HCT116 (cell line): ENCODE data around the gene CENPX. TPM values are rescaled to one million over a fixed set of nuclear protein-coding genes. Genes with fewer than 3 reads are reported as not detected.
A peak's percentile ranks its signal among the peaks of the same experiment; 100 is the strongest.

Experiments
- ATAC-seq: fragments of 200-7000 bp; cut with Tn5 transposase; 2 replicates; pipeline ENCODE4 v1.9.1; 2020; ENCODE audit warnings: mild to moderate bottlenecking, moderate library complexity
- BruUV-seq: library from RNA; stranded (reverse); fragments of 400-500 nt; replicated peaks from 2 replicates; lab custom pipeline; 2021; lab: Mats Ljungman, UMichigan
- CTCF ChIA-PET: fragments of 300-600 bp; sonication (Branson Sonifier 250); formaldehyde crosslinking; loops from one replicate; lab custom pipeline; 2021; ENCODE audit warnings: antibody characterized with exemption; lab: Charles Lee
- POLR2A ChIA-PET: fragments of 300-600, 350-600 bp; sonication (Branson Sonifier 250); formaldehyde crosslinking; loops from one replicate; lab custom pipeline; 2021; ENCODE audit warnings: antibody characterized with exemption; lab: Charles Lee
- RAD21 ChIA-PET, 2 experiments: fragments of 300-600 bp; sonication (Branson Sonifier 250); formaldehyde crosslinking; loops; one replicate each; lab custom pipeline; 2023; ENCODE audit warnings: low total read pairs in 2 of 2; ENCODE audit not compliant: uncharacterized antibody in 2 of 2, unreplicated experiment in 2 of 2, low non-redundant PET in 1 of 2; lab: Charles Lee
- DNase-seq: peaks from one replicate; pipeline ENCODE4 v3.0.0-alpha.2; 2010; ENCODE audit warnings: low read depth, low spot score
- H2AFZ ChIP-seq: fragments of 200-600 bp; shearing (Covaris generic), sonication (generic); 2 replicates; pipeline ENCODE4 v1.6.1; 2017; ENCODE audit warnings: low read depth, mixed run types, mixed read lengths, antibody characterized with exemption, low read length; ENCODE audit not compliant: poor library complexity, severe bottlenecking
- H3K27ac ChIP-seq: 2 replicates; pipeline ENCODE4 v1.5.1; 2012; ENCODE audit warnings: low read depth, low read length
- H3K27me3 ChIP-seq: fragments of 200-600 bp; sonication (generic); 2 replicates; pipeline ENCODE4 v1.6.1; 2016; ENCODE audit warnings: mixed run types, low read length, mixed read lengths; ENCODE audit not compliant: insufficient read depth
- H3K36me3 ChIP-seq, 2 experiments: fragments of 200-500 bp in 1 of 2; fragments of 200-600 bp in 1 of 2; sonication (Bioruptor generic) in 1 of 2; sonication (generic) in 1 of 2; 2 replicates each; pipeline versions ENCODE4 v1.5.1 to v1.6.1; 2014 to 2016; ENCODE audit warnings: low read length in 2 of 2, inconsistent platforms in 1 of 2, mixed read lengths in 1 of 2, mixed run types in 1 of 2; ENCODE audit not compliant: insufficient read depth in 2 of 2, control insufficient read depth in 1 of 2
- H3K4me1 ChIP-seq, 2 experiments: fragments of 200-600 bp in 1 of 2; sonication (generic) in 1 of 2; 2 replicates each; pipeline versions ENCODE4 v1.5.1 to v1.6.1; 2012 to 2017; ENCODE audit warnings: low read length in 2 of 2, inconsistent platforms in 1 of 2, mild to moderate bottlenecking in 1 of 2, mixed read lengths in 1 of 2, mixed run types in 1 of 2, moderate library complexity in 1 of 2; ENCODE audit not compliant: insufficient read depth in 2 of 2, control insufficient read depth in 1 of 2
- H3K4me2 ChIP-seq: fragments of 200-600 bp; sonication (generic); 2 replicates; pipeline ENCODE4 v1.6.1; 2017; ENCODE audit warnings: mixed run types, low read length, mixed read lengths
- H3K4me3 ChIP-seq, 2 experiments: fragments of 200-600 bp in 1 of 2; sonication (generic) in 1 of 2; replicated peaks in 1 of 2; 2 replicates each; pipeline ENCODE4 v1.5.1; 2011 to 2016; ENCODE audit warnings: low read length in 2 of 2, control low read depth in 1 of 2, low read depth in 1 of 2, mild to moderate bottlenecking in 1 of 2, mixed read lengths in 1 of 2, mixed run types in 1 of 2
- H3K79me2 ChIP-seq: fragments of 200-600 bp; sonication (generic); 2 replicates; pipeline ENCODE4 v1.6.1; 2017; ENCODE audit warnings: mild to moderate bottlenecking, mixed run types, low read length, moderate library complexity, mixed read lengths; ENCODE audit not compliant: insufficient read depth
- H3K9ac ChIP-seq: fragments of 200-600 bp; sonication (generic); 2 replicates; pipeline ENCODE4 v1.6.1; 2016; ENCODE audit warnings: low read length, mixed read lengths
- H3K9me2 ChIP-seq: fragments of 200-600 bp; sonication (generic), shearing (Covaris generic); 2 replicates; pipeline ENCODE4 v1.6.1; 2017; ENCODE audit warnings: mixed run types, mild to moderate bottlenecking, moderate library complexity; ENCODE audit not compliant: insufficient read depth
- H3K9me3 ChIP-seq, 2 experiments: fragments of 200-500 bp in 1 of 2; fragments of 200-600 bp in 1 of 2; sonication (Bioruptor generic) in 1 of 2; sonication (generic) in 1 of 2; 2 replicates each; pipeline ENCODE4 v1.6.1; 2014 to 2017; ENCODE audit warnings: low read length in 2 of 2, mixed read lengths in 2 of 2, inconsistent platforms in 1 of 2, low read depth in 1 of 2, mild to moderate bottlenecking in 1 of 2, mixed run types in 1 of 2, moderate library complexity in 1 of 2; ENCODE audit not compliant: control insufficient read depth in 1 of 2, insufficient read depth in 1 of 2
- H4K20me1 ChIP-seq: fragments of 200-600 bp; sonication (generic), shearing (Covaris generic); 2 replicates; pipeline ENCODE4 v1.6.1; 2017; ENCODE audit warnings: mixed run types, mild to moderate bottlenecking, moderate library complexity; ENCODE audit not compliant: insufficient read depth
- CEBPB ChIP-seq: IDR thresholded peaks from 2 replicates; pipeline ENCODE4 v1.6.1; 2012; ENCODE audit warnings: low read depth
- EZH2 ChIP-seq: fragments of 200-600 bp; sonication (generic); IDR thresholded peaks from 2 replicates; pipeline ENCODE4 v1.6.1; 2017; ENCODE audit warnings: antibody characterized with exemption, mixed run types
- MAX ChIP-seq: IDR thresholded peaks from 2 replicates; pipeline ENCODE4 v1.6.1; 2012
- POLR2A ChIP-seq: IDR thresholded peaks from 2 replicates; pipeline ENCODE4 v1.7.0; 2011; ENCODE audit warnings: borderline replicate concordance; ENCODE audit not compliant: insufficient read depth, insufficient read length; ENCODE audit errors: extremely low read depth
- SP1 ChIP-seq: IDR thresholded peaks from 2 replicates; pipeline ENCODE4 v1.6.1; 2012; ENCODE audit warnings: low read depth
- ZBTB33 ChIP-seq: IDR thresholded peaks from 2 replicates; pipeline ENCODE4 v1.6.1; 2011; ENCODE audit warnings: mild to moderate bottlenecking, low read length, moderate library complexity; ENCODE audit not compliant: insufficient replicate concordance; ENCODE audit errors: extremely low read depth
- intact Hi-C: fragments of 100-400 bp; cut with micrococcal nuclease; formaldehyde crosslinking; loops from 2 replicates; pipeline ENCODE4 v1.10.0; 2022
- total RNA-seq: library from RNA; stranded (reverse); gene quantifications from one replicate; pipeline ENCODE4 v1.2.1, GENCODE V29; 2021; ENCODE audit not compliant: unreplicated experiment

Gene CENPX
- total RNA-seq, 1 experiment from 2014 or later: 184 TPM

GRCh38 chr17:82021900-82022309 lies 773 bp downstream of the CENPX start:
- peaks cover 0 to 10% of the 10 kb centered on the region in 2 experiments; a peak in 1 of 4 replicates for H3K36me3 ChIP-seq
- peaks cover 46% of the 10 kb centered on the region for H3K79me2 ChIP-seq
- H3K4me3 ChIP-seq: peak overlapping the region; percentile 84 to 100
- no peak overlapping the region for H2AFZ ChIP-seq
- BruUV-seq: no TSS peak
- H3K4me1 ChIP-seq: peaks cover 29 to 47% of the 10 kb centered on the region in 2 experiments
- H3K9me3 ChIP-seq: no peaks in the 10 kb centered on the region
- H3K4me2 ChIP-seq: peak overlapping the region; percentile 80
- no peaks in the 10 kb centered on the region for H3K27me3 ChIP-seq
- H3K9ac ChIP-seq: peak overlapping the region; percentile 98
- ChIA-PET CTCF (interaction anchor here (0.8 to 5.3 kb wide), 15 partner anchors 9 to 346 kb away, joined by 3 to 151 read pairs (median 8); partner anchors contain the start of genes ARHGDIA, DCXR, MAFG and NOTUM), POLR2A (interaction anchor here (1.0 to 1.9 kb wide), 3 partner anchors 49 to 91 kb away, joined by 3 to 6 read pairs (median 4); no protein-coding TSS in a partner anchor)
- no peak for DNase-seq
- peak overlapping the region; percentile 96 for H3K27ac ChIP-seq
- intact Hi-C loops: loop anchor here (1.0 to 5.0 kb wide), 5 partner anchors 19 to 730 kb away; partner anchors contain the start of genes PCYT2 and TBCD
- TF ChIP-seq ZBTB33 (no peak), POLR2A (no peak), EZH2 (no peak), CEBPB (no peak), MAX (no peak; the same call in 1 of the 2 replicates), SP1 (no peak)
- TF ChIP-seq, all 23 proteins: peak for 0
- no peak for ATAC-seq
- no peaks in the 10 kb centered on the region for H3K9me2 ChIP-seq
- RAD21 ChIA-PET: interaction anchor here (0.9 to 5.3 kb wide), 5 partner anchors 18 to 62 kb away, joined by 3 to 50 read pairs (median 3); partner anchors contain the start of gene NOTUM (in 2 of the 2)
- H4K20me1 ChIP-seq: peaks cover 4% of the 10 kb centered on the region; the same call in 1 of the 2 replicates
